K562 (cell line): ENCODE measurements around the gene MED13L. TPM values are rescaled to one million over a fixed set of nuclear protein-coding genes. Genes with fewer than 3 reads are reported as not detected.

Experiments used
- CREB3 ChIP-seq: fragments of 450-650 bp; conservative IDR thresholded peaks from 2 replicates; pipeline ENCODE4 v1.6.1; 2016; ENCODE audit warnings: missing genetic modification characterization, low read depth, mild to moderate bottlenecking, missing compliant biosample characterization, moderate library complexity
- FOXP4 ChIP-seq: sonication (generic); formaldehyde crosslinking; IDR thresholded peaks from 2 replicates; pipeline ENCODE4 v1.8.0; 2022; ENCODE audit warnings: mild to moderate bottlenecking, missing genetic modification reagents, borderline replicate concordance
- HNRNPUL1 ChIP-seq: fragments of 200-400 bp; formaldehyde crosslinking; IDR thresholded peaks from 2 replicates; pipeline ENCODE4 v1.6.1; 2017; ENCODE audit warnings: low read length
- NRF1 ChIP-seq, 2 experiments: fragments of 450-650 bp; IDR thresholded peaks in 1 of 2; conservative IDR thresholded peaks in 1 of 2; 2 replicates each; pipeline ENCODE4 v1.6.1; 2014; ENCODE audit warnings: mild to moderate bottlenecking in 2 of 2
- PHF20 ChIP-seq: fragments of 450-650 bp; IDR thresholded peaks from 2 replicates; pipeline ENCODE4 v1.6.1; 2018; ENCODE audit not compliant: partially characterized antibody
- TEAD1 ChIP-seq, 2 experiments: fragments of 450-650 bp in 1 of 2; sonication (generic) in 1 of 2; formaldehyde crosslinking; IDR thresholded peaks; 2 replicates each; pipeline versions ENCODE4 v1.4.0 to v1.8.0; 2020 to 2022; ENCODE audit warnings: mild to moderate bottlenecking in 2 of 2, missing genetic modification reagents in 1 of 2
- ZNF407 ChIP-seq: fragments of 450-650 bp; IDR thresholded peaks from 2 replicates; pipeline ENCODE4 v1.6.1; 2016; ENCODE audit warnings: low read depth
- ZNF655 ChIP-seq: fragments of 250-450 bp; sonication (Bioruptor Pico); IDR thresholded peaks from 2 replicates; pipeline ENCODE4 v1.5.0; 2021
- polyA plus RNA-seq, 8 experiments: library from polyadenylated mRNA; depleted of rRNA in 4 of 8; stranded (reverse) in 5 of 8; unstranded in 3 of 8; fragments of >200 nt; fragmentation: Nextera tagmentation in 2 of 8; fragmentation: Illumina TruSeq in 1 of 8; extraction: Ambion mirVana in 2 of 8; extraction: Trizol in 1 of 8; gene quantifications; 2 replicates each; pipeline versions ENCODE4 v1.2.1 to v1.2.3, GENCODE V29; 2011 to 2014; ENCODE audit warnings: inconsistent platforms in 1 of 8, missing spikeins in 1 of 8
- total RNA-seq, 7 experiments: library from RNA; depleted of rRNA in 6 of 7; stranded (reverse); fragments of >200 nt in 6 of 7; fragmentation: Illumina TruSeq in 2 of 7; extraction: Trizol in 2 of 7; gene quantifications; 2 replicates each; pipeline versions ENCODE4 v1.2.1 to v1.2.3, GENCODE V29; 2011 to 2021; ENCODE audit warnings: low replicate concordance in 1 of 7

The MED13L gene
- total and polyA plus RNA-seq, 9 of the 15 experiments (the other 6 are each of a cell fraction or from before 2014, with no cell fraction given) = 13.4 to 90.3 (median 36.9) TPM

GRCh38 chr12:116247377-116247776, 30.1 kb downstream of the MED13L start (continued):
- TF ChIP-seq FOXP4 (CRISPR knock-in tag) (no peak), HNRNPUL1 (no peak), ZNF655 (CRISPR knock-in tag) (no peak), CREB3 (no peak), NRF1 (conservative IDR thresholded peaks at IDR 0.05 in 1 of 2, IDR thresholded peaks at IDR 0.05 in 1 of 2) (no peak), PHF20 (no peak), ZNF407 (no peak), TEAD1 (CRISPR knock-in tag; IDR thresholded peaks at IDR 0.05) (no peak)
